IMR-90 (cell line): Measurements from ENCODE around the gene MAGI2. TPM values are rescaled to one million over a fixed set of nuclear protein-coding genes. Genes with fewer than 3 reads are reported as not detected.
A peak's percentile ranks its signal among the peaks of the same experiment; 100 is the strongest.

Experiments
- ATAC-seq: fragments of 200-7000 bp; cut with Tn5 transposase; 2 replicates; pipeline ENCODE4 v1.9.1; 2020; ENCODE audit warnings: low read depth, mild to moderate bottlenecking, moderate library complexity
- BruUV-seq: library from RNA; stranded (reverse); fragments of 400-500 nt; replicated peaks from 2 replicates; lab custom pipeline; 2021; lab: Mats Ljungman, UMichigan
- CTCF ChIA-PET: fragments of 300-600 bp; formaldehyde crosslinking; extraction: SDS; loops from one replicate; lab custom pipeline; 2021; ENCODE audit warnings: antibody characterized with exemption; lab: Yijun Ruan, JAX
- POLR2A ChIA-PET: fragments of 300-600 bp; sonication (Branson Sonifier 250); formaldehyde crosslinking; loops from one replicate; lab custom pipeline; 2022; ENCODE audit warnings: antibody characterized with exemption; ENCODE audit not compliant: unreplicated experiment; lab: Charles Lee
- DNase-seq: peaks from one replicate; pipeline ENCODE4 v3.0.0; 2013
- H2AFZ ChIP-seq: replicated peaks from 2 replicates; pipeline ENCODE3; 2013; ENCODE audit warnings: low read length, mild to moderate bottlenecking; ENCODE audit not compliant: poor library complexity
- H2AK5ac ChIP-seq: 2 replicates; pipeline ENCODE4 v1.6.1; 2013; ENCODE audit warnings: low read depth, low read length, inconsistent platforms
- H2AK9ac ChIP-seq: replicated peaks from 2 replicates; pipeline ENCODE3; 2013; ENCODE audit warnings: mild to moderate bottlenecking, low read depth, low read length, moderate library complexity; ENCODE audit not compliant: poor library complexity
- H2BK120ac ChIP-seq: 2 replicates; pipeline ENCODE4 v1.6.1; 2013; ENCODE audit warnings: low read depth, low read length, inconsistent platforms
- H2BK15ac ChIP-seq: 3 replicates; pipeline ENCODE4 v1.6.1; 2013; ENCODE audit warnings: low read depth, low read length, inconsistent platforms
- H2BK20ac ChIP-seq: 2 replicates; pipeline ENCODE4 v1.6.1; 2013; ENCODE audit warnings: low read depth, mild to moderate bottlenecking, inconsistent platforms, low read length, moderate library complexity
- H2BK5ac ChIP-seq: 2 replicates; pipeline ENCODE4 v1.6.1; 2013; ENCODE audit warnings: mild to moderate bottlenecking, low read depth, low read length, inconsistent platforms; ENCODE audit not compliant: poor library complexity, severe bottlenecking
- H3K14ac ChIP-seq: replicated peaks from 2 replicates; pipeline ENCODE4 v1.6.1; 2013; ENCODE audit warnings: low read depth, low read length, inconsistent platforms
- H3K18ac ChIP-seq: 2 replicates; pipeline ENCODE4 v1.6.1; 2013; ENCODE audit warnings: low read depth, low read length, control low read depth
- H3K23ac ChIP-seq: 2 replicates; pipeline ENCODE4 v1.6.1; 2013; ENCODE audit warnings: low read depth, low read length, inconsistent platforms
- H3K27ac ChIP-seq: 2 replicates; pipeline ENCODE4 v1.5.1; 2013; ENCODE audit warnings: mild to moderate bottlenecking, control low read depth, low read length; ENCODE audit not compliant: insufficient read depth
- H3K27me3 ChIP-seq: 2 replicates; pipeline ENCODE4 v1.6.1; 2013; ENCODE audit warnings: low read length; ENCODE audit not compliant: control insufficient read depth, insufficient read depth
- H3K36me3 ChIP-seq: 2 replicates; pipeline ENCODE4 v1.6.1; 2013; ENCODE audit warnings: low read length, mixed read lengths; ENCODE audit not compliant: control insufficient read depth, insufficient read depth
- H3K4ac ChIP-seq: 2 replicates; pipeline ENCODE4 v1.6.1; 2013; ENCODE audit warnings: low read depth, low read length, inconsistent platforms
- H3K4me1 ChIP-seq: 2 replicates; pipeline ENCODE4 v1.6.1; 2013; ENCODE audit warnings: low read length, mixed read lengths; ENCODE audit not compliant: control insufficient read depth, insufficient read depth
- H3K4me2 ChIP-seq: 2 replicates; pipeline ENCODE4 v1.6.1; 2013; ENCODE audit warnings: low read depth, mild to moderate bottlenecking, control low read depth, low read length, moderate library complexity
- H3K4me3 ChIP-seq: 2 replicates; pipeline ENCODE4 v1.5.1; 2013; ENCODE audit warnings: low read depth, mild to moderate bottlenecking, control low read depth, low read length, moderate library complexity; ENCODE audit not compliant: insufficient read depth
- H3K56ac ChIP-seq: 2 replicates; pipeline ENCODE4 v1.6.1; 2013; ENCODE audit warnings: low read length, inconsistent platforms; ENCODE audit not compliant: insufficient read depth; ENCODE audit errors: extremely low read depth
- H3K79me1 ChIP-seq, 2 experiments: 2 replicates each; pipeline ENCODE4 v1.6.1; 2013; ENCODE audit warnings: low read length in 2 of 2, inconsistent platforms in 1 of 2, low read depth in 1 of 2
- H3K9ac ChIP-seq: 2 replicates; pipeline ENCODE4 v1.6.1; 2013; ENCODE audit warnings: low read depth, low read length, control low read depth
- H3K9me1 ChIP-seq: 2 replicates; pipeline ENCODE4 v1.6.1; 2013; ENCODE audit warnings: low read length, inconsistent platforms; ENCODE audit not compliant: insufficient read depth
- H3K9me3 ChIP-seq: 2 replicates; pipeline ENCODE4 v1.6.1; 2013; ENCODE audit warnings: low read length; ENCODE audit not compliant: control insufficient read depth, insufficient read depth
- H4K20me1 ChIP-seq: 2 replicates; pipeline ENCODE4 v1.6.1; 2013; ENCODE audit warnings: low read length, inconsistent platforms; ENCODE audit not compliant: insufficient read depth
- H4K5ac ChIP-seq: 2 replicates; pipeline ENCODE4 v1.6.1; 2013; ENCODE audit warnings: mild to moderate bottlenecking, low read depth, low read length, control low read depth
- H4K8ac ChIP-seq, 2 experiments: 2 replicates each; pipeline ENCODE4 v1.6.1; 2013; ENCODE audit warnings: low read depth in 2 of 2, low read length in 2 of 2, control low read depth in 1 of 2, inconsistent platforms in 1 of 2
- H4K91ac ChIP-seq: 2 replicates; pipeline ENCODE4 v1.6.1; 2013; ENCODE audit warnings: low read depth, low read length, inconsistent platforms; ENCODE audit not compliant: insufficient read depth
- CEBPB ChIP-seq: IDR thresholded peaks from 2 replicates; pipeline ENCODE4 v1.6.1; 2012; ENCODE audit warnings: low read depth, low read length, improper control_type of control experiment
- CHD1 ChIP-seq: IDR thresholded peaks from 2 replicates; pipeline ENCODE4 v1.6.1; 2012; ENCODE audit warnings: low read depth, low read length, improper control_type of control experiment
- MXI1 ChIP-seq: IDR thresholded peaks from 2 replicates; pipeline ENCODE4 v1.6.1; 2012; ENCODE audit warnings: low read depth, mild to moderate bottlenecking, low read length, moderate library complexity, borderline replicate concordance
- NFE2L2 ChIP-seq: fragments of 150-350 bp; IDR thresholded peaks from 2 replicates; pipeline ENCODE4 v1.6.1; 2016; ENCODE audit warnings: low read depth, mild to moderate bottlenecking, low read length
- WGBS, 2 experiments: methylation state at CpG; one replicate each; pipeline versions ENCODE4 v1.1.5 to v1.1.7; 2013; ENCODE audit warnings: missing lambda C conversion rate in 2 of 2; ENCODE audit not compliant: insufficient read length in 1 of 2; ENCODE audit errors: extremely low coverage in 2 of 2; 5-methylcytosine and 5-hydroxymethylcytosine counted together
- dilution Hi-C: fragments of 300-500 bp; cut with HindIII; formaldehyde crosslinking; loops from one replicate; pipeline ENCODE4 v1.14.3; 2018; ENCODE audit warnings: low sequenced_read_pairs; ENCODE audit not compliant: unreplicated experiment
- in situ Hi-C: fragments of 300-500 bp; cut with MboI; formaldehyde crosslinking; loops from 3 replicates; pipeline ENCODE4 v1.14.3; 2019; ENCODE audit warnings: low sequenced_read_pairs, inconsistent platforms, mixed read lengths
- intact Hi-C: fragments of 100-400 bp; cut with micrococcal nuclease; formaldehyde crosslinking; loops from 2 replicates; pipeline ENCODE4 v1.10.0; 2022
- polyA plus RNA-seq, 3 experiments: library from polyadenylated mRNA; depleted of rRNA; stranded (reverse); fragments of >200 nt; gene quantifications; 2 replicates each; pipeline ENCODE4 v1.2.3, GENCODE V29; 2012; ENCODE audit warnings: low replicate concordance in 1 of 3
- total RNA-seq: library from RNA; depleted of rRNA; stranded (reverse); fragments of >200 nt; gene quantifications from 2 replicates; pipeline ENCODE4 v1.2.3, GENCODE V29; 2012
- TF ChIP-seq, protein P1 (sequence below): fragments of 150-350 bp; IDR thresholded peaks from 2 replicates; pipeline ENCODE4 v1.6.1; 2016; ENCODE audit warnings: low read depth, mild to moderate bottlenecking, low read length, moderate library complexity, borderline replicate concordance

MAGI2 gene
- total and polyA plus RNA-seq, 2 of the 4 experiments (the other 2 are of a cell fraction), result 2.5 to 17.9 TPM

DNA sequence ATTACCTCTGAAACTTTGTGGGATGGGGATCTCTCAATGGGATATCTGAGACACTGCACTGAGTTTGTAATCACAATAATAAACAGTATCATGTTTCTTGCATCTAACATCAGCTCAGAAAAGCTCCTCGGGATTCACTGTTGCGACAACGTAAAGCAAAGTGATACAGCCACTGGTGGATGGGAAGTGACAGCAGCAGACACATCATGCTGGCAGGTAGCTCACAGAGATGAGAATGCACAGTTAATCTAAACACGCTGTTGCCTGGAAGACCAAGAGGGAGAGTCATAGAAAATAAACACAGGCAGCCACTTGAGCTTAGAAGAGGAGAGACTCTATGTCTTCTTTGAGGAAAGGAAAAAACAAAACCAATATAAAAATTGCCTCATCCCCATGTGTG is 513.8 kb downstream of the MAGI2 start:
- BruUV-seq, result no TSS peak
- peak; percentile 75 for ATAC-seq

More for the DNA sequence above, 513.8 kb downstream of the MAGI2 start:
- no peaks in the 10 kb centered on the region for H4K20me1 ChIP-seq
- 0 out of 4 replicates have a peak, but pooled peaks cover 0 to 3% of the 10 kb centered on the region in 2 experiments for H3K79me1 ChIP-seq
- 0 out of 2 replicates have a peak, but pooled peaks cover 2% of the 10 kb centered on the region for H3K9me1 ChIP-seq
- ChIA-PET CTCF (interaction anchor here (0.6 kb wide), 1 partner anchor 954 kb away, joined by 3 read pairs; no protein-coding TSS in a partner anchor), POLR2A (no interaction called here)
- H4K5ac ChIP-seq, result no peak overlapping the region
- H2AFZ ChIP-seq, result no peak overlapping the region
- H3K18ac ChIP-seq, result no peak overlapping the region
- no peak overlapping the region for H2BK20ac ChIP-seq
- H4K91ac ChIP-seq, result no peak overlapping the region
- H3K23ac ChIP-seq, result no peak overlapping the region
- intact Hi-C loops, result no loop called here
- TF ChIP-seq MXI1 (no peak), CEBPB (peak; percentile 54), NFE2L2 (no peak), CHD1 (no peak)
- TF ChIP-seq, protein P1, sequence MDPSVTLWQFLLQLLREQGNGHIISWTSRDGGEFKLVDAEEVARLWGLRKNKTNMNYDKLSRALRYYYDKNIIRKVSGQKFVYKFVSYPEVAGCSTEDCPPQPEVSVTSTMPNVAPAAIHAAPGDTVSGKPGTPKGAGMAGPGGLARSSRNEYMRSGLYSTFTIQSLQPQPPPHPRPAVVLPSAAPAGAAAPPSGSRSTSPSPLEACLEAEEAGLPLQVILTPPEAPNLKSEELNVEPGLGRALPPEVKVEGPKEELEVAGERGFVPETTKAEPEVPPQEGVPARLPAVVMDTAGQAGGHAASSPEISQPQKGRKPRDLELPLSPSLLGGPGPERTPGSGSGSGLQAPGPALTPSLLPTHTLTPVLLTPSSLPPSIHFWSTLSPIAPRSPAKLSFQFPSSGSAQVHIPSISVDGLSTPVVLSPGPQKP, result no peak
- H3K4me3 ChIP-seq, result no peak overlapping the region
- dilution Hi-C loops, result no loop called here
- no peak overlapping the region for H3K14ac ChIP-seq
- H3K27ac ChIP-seq, result no peak overlapping the region
- no peak overlapping the region for H3K4me2 ChIP-seq
- H3K9ac ChIP-seq, result no peak overlapping the region
- H3K36me3 ChIP-seq, result no peaks in the 10 kb centered on the region
- no peak overlapping the region for H2AK9ac ChIP-seq
- no peak overlapping the region for H2AK5ac ChIP-seq
- H3K56ac ChIP-seq, result no peak overlapping the region
- in situ Hi-C loops, result loop anchor here (25.0 kb wide), 2 partner anchors 802 to 1098 kb away; no protein-coding TSS in a partner anchor
- H2BK5ac ChIP-seq, result no peak overlapping the region
- no peak overlapping the region for H2BK15ac ChIP-seq
- peak; percentile 78 for DNase-seq
- no CpG with 5 or more reads among the region's 4 CpGs for WGBS, 2 experiments
- no peaks in the 10 kb centered on the region for H3K27me3 ChIP-seq
- peak overlapping the region in 1 of 2 experiments; percentile 28; a peak in 1 of 4 replicates for H4K8ac ChIP-seq
- no peaks in the 10 kb centered on the region for H3K9me3 ChIP-seq
- no peak overlapping the region for H3K4ac ChIP-seq
- H2BK120ac ChIP-seq, result no peak overlapping the region
- no peaks in the 10 kb centered on the region for H3K4me1 ChIP-seq
